ENCODE measurements around the gene PRKAG2.
"Not testable (repeated sequence)": the region's sequence is repeated elsewhere in the genome, so short reads cannot be mapped to it uniquely, and the experiment has no call there.

Gene PRKAG2

DNA sequence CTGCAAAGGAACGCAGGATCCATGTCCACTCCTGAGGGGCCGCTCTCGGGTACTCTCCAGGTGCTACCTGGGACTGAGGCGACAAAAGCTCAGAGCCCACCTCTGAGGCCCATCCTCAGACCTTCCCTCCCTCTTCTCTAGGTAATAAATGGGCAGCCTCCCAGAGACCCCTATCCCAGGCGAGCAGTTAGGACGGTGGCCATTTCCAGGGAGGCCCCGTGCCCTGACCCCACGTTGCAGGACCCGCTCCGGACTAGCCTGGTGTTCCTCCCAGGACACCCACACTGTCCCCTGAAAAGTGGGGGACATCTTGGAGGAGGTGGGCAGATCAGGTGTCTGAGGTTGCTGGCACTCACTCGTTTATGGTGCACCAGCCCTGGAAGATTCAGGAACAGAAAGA is 44.3 kb downstream of the PRKAG2 start:
- DNase-seq, result no peak

DNA sequence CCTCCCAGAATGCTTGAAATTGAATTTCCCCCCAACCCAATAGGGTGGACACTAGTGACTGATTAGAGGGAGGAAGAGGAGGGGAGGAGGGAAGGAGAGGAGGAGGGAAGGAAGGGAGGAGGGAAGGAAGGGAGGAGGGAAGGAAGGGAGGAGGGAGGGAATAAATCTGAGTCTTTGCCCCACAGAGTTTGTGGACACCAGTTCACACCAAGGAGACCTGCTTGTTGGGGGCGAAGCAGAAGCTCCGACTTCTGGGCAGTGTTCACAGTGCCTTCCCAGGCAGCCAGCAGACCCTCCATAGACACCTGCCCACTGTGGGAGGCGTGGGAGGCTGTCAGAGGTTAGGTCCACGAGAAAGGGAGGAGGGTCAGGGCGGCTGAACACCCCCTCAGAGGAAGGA is 44.8 kb downstream of the PRKAG2 start:
- DNase-seq, result no peak

DNA sequence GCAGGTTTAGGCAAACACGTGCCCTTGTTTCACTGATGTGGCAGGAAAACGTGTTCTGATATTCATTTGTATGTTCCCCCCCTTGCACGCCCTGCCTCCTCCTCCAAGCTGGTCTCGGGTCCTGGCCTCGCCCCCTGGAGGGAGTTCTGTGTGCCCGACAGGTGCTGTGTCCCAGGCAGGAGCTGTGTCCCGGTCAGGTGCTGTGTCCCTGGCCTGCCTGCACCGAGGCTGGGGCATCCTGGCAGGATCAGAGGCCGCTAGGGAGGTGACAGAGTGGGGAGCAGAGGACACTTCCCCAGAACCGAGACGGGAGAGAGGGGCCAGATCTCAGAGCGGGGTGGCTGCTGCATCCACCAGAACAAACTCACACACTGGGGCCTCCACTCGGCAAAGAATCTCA is 45.3 kb downstream of the PRKAG2 start:
- DNase-seq, result no peak

DNA sequence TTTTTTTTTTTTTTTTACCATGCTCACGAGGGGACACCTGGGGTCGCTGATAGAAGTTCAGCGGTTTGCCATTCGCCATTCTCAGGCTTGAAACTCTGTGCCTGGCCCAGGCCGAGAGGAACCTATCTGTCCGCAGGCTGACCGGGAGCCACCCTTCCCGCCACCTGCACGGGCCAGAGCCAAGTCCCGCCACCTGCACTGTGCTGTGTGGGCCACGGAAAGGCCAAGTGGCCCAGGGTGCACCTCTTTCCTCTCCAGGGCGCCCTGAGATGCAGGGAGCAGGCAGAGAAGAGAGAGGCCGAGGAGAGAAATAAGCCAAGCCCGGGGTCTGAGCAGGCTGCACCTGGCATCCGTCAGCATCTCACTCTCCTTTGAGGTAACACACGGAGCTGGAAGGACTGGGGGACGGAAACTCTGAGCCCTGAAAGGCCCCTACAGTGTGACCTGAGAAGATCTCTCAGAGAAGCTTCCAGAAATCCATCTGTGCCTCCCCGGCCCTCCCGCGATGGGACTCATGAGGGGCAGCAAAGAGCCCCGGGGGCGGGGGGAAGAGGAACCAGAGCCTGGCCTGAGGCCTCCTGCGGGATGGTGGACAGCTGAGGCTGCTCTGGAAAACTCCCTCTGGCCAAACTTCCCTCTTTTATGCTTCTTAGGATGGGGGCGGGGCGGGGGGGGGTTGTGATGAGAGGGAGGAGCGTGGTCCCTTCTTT is 46.6 kb downstream of the PRKAG2 start:
- DNase-seq, result no peak

DNA sequence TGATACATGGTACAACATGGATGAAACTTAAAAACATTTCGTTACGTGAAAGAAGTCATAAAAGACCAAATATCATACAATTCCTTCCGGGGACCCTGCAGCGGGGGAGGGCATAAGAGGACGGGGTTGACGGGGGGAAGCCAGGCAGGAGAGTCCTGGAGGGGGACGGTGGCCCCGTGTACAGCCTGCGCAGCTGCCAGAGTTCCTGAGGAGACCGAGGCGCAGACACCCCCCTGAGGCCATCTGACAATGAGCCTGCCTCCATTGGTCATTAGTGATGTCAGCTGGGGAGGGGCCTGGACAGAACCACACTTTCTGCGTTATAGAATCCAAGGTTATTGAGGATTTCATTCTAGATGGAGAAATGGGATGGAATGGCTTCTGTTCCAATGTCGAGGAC is 47.2 kb downstream of the PRKAG2 start:
- DNase-seq, result no peak

DNA sequence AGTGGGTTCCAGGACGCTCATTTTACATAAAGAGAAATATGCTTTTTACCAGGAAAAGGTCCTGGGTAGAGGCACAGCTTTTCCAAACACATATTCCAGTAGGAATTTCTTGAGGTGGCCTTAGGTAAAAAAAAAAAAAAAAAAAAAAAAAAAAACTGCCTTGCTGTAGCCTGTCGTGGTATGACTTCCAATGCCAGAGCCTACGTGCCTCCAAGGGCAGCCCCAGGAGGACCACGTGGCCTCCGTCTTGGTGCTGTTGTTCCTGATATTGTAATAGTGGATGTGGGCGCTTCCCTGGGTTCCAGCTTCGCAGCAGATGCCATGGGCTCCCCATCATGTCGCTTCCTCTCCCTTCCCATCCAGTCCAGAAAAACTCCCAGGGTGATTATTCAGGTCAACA is 49.3 kb downstream of the PRKAG2 start:
- no peak for DNase-seq

DNA sequence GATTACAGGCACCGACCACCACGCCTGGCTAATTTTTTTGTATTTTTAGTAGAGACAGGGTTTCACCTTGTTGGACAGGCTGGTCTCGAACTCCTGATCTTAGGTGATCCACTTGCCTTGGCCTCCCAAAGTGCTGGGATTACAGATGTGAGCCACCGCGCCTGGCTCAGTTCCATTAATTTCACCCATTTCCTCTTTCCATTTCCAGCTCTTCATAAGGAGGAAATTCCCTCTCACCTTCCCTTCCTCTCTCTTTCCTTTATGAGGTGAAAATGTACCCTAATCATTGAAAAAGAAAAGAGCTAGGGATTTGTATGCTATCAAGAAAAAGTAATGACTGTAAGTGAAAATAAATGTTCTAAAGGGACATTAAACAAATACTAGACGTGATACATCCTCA is 50.6 kb downstream of the PRKAG2 start:
- not testable (repeated sequence) for DNase-seq

DNA sequence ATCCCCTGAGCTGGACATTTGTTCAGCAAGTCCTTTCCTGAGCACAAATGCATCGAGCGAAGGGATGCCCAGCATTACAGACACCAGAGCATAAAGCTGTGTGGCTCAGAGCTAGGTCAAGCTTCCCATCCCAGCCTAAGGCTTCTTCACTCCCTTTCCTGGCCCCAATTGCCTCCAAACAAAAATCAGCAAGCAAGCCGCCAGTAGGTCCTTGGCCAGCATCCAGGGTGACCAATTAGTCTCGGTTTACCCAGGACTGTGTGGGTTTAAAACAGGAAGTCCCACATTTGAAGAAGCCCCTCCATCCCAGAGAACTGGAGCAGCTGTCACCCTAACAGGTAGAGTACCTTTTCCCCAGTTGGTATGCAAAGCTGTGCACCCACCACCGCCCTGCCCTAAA is 51.2 kb downstream of the PRKAG2 start:
- no peak for DNase-seq

DNA sequence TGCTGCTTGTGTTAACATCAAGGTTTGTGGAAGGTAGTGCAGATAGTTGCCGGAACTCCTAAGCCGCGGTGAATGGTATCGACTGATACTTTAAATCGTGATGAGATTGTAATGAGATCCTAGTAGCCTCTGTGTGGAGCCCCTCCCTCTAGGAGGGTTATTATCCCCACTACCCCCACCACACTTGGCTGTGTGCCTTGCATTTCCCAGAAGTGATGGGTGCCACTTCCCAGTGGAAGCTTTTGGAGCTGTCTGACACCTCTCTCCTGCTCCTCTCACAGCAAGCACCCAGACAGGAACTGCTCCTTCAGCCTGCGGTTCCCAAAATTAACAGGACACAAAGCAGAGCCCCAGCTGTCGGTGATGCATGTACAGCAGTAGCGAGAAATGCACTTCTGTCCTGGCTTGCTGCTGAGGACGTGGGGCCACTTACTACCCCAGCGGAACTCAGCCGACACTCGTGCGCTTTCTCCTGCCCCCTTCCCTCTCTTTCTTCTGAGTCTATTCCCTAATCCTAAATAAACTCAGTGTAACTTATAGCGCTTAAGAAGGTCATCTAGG is 52.5 kb downstream of the PRKAG2 start:
- no peak for DNase-seq

DNA sequence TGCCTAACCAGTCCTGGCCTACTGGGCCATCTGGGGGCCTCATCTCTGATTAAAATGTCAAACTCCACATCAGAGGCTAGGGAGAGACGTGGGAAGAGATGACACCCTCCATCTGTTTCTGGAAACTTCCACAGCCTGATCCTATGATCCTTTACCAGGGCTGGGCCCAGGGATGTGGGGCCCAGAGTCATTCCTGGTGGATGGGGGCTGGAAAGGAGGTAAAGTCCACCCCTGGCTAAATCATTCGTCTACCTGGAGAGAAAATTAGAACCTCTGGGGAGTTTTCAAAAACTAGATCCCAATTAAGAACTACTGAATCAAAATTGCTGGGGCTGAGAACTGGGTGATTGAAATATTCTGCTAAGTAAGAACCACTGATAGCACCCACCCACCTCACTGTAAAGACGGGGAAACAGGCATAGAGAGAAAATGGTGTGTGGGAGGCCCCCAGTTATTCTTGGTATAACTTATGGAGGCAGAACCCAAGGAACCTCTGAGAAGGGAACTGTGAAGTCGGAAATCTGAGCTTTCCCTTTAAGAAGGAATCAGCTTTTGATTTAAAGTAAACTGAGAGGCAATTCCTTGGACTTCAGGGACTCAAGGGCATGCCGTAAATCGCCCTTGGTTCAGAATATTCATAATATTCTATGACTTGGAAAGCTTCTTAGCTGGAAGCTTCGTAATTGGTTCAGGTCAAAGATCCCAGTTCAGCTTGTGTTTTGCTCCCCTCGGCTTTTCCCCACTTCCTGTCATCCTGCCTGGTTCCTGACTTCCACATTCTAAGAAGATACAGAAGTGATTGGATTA is 53.1 kb downstream of the PRKAG2 start:
- DNase-seq, result no peak

DNA sequence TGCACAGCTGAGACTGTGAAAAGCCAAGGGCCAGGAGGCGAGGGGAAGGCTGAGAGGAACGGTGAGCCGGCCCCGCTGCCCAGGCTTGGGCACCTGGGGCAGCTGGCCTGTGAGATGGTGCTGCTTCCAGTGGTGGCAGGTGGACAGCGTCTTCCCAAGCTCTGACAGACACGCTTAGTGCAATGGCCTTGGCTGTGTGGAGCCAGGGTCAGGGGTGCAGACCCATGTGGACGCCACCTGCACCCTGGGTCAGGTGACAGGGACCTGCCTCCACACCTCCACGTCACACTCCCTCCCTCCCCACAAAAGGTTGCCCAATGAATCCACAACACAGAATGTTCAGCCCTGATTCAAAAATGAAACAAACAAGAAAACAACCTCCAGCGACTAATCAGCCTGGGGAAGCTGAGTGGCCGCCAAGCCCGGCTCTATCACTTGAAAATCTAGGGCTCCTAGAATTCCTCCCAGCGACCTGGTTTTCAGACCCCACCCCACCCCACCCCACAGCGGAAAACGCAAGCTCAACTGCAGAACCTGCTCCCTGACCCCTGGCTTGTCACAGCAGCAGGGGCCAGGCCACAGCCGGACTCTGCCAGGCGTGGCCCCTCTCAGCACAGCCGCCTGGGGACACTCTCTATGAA is 54.3 kb downstream of the PRKAG2 start:
- no peak for DNase-seq

DNA sequence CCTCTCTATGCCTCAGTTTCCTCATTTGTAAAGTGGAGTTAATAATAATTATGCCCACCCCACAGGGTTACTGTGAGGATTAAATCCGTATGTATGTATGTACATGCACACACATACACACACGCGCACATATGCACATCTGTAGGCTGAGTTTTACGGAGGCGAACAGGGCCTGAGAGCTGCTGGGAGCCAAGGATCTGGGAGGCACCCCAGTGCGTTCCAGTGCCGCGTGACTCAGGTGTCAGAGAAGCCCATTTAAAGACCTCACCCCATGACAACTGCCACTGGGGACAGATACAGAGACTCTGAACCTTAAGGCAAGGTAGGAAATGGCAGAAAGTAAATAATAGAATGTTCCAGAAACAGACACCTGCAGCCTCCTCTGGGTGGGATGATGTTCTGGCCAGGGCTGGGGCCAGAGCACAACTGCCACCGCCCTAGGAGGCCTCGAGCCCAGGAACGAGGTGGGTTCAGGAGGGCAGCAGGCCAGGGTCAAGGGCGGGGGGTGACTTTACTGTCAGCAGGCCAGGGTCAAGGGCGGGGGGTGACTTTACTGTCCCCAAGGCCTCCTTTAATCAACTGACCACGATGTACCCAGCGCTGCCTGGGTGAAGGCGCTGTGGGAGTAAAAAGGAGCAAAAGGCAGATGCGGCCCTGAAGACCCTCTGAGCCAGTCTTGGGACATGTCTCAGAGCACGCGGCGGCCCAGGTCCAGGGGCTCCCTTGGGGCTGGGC is 54.9 kb downstream of the PRKAG2 start:
- DNase-seq, result no peak

DNA sequence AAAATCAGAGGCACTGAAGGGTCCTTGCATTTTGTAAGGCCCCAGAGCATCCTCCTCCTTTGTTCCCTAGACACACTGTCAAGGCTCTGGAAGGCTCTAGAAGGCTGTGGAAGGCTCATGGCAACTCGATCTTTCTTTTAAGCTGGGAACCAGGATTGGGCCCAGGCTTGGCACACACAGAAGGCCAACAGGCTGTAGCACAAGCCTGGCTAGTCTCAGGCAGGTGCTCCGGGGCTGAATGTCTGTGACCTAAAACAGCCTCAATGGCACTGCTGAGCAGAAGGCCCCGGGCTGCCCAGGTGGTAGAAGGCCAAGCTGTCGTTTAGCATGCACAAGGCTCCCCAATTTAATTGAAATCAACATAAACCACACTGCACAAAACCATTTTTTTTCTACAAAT is 55.7 kb downstream of the PRKAG2 start:
- DNase-seq, result no peak

DNA sequence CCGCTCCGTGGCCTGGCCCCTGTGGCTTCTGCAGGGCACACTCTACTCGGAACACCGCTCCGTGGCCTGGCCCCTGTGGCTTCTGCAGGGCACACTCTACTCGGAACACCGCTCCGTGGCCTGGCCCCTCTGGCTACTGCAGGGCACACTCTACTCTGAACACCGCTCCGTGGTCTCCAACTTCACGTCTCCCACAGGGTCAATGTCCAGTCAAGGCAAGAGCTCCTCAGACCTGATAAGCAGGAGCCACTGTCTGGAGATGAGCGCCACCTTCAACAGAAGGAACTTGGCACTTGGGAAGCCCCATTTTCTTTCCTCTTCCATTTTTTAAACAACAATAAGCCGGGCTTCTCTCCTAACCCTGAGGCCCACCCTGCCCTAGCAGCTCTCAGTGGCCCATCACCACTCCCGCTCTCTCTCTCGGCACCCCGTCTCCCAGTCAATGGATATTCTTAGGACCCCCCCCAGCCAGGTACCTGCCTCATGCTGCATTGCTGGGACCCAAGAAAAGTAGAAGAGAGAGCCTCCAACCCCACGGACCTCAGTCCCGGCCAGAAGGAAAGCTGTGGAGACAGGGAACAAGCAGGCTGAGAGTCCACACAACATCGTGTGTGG is 56.3 kb downstream of the PRKAG2 start:
- DNase-seq, result no peak

DNA sequence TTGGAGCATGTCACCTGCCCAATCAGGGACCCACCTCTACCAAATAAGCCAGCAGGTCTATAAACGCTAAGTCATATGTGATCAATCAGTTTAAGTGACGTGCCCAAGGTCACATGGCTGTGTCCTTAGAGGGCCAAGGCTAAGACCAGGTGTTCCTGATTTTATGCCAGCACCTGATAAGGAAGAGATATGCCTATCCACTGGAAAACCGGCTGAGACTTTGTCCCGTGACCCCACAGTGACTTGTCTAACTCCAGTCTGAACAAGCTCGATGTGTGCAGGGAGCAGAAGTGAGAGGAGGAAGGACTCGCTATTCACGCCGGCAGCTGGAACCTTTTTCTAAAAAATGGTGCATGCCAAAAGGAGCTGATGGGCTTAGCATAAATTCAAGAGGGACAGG is 57.0 kb downstream of the PRKAG2 start:
- DNase-seq, result no peak

DNA sequence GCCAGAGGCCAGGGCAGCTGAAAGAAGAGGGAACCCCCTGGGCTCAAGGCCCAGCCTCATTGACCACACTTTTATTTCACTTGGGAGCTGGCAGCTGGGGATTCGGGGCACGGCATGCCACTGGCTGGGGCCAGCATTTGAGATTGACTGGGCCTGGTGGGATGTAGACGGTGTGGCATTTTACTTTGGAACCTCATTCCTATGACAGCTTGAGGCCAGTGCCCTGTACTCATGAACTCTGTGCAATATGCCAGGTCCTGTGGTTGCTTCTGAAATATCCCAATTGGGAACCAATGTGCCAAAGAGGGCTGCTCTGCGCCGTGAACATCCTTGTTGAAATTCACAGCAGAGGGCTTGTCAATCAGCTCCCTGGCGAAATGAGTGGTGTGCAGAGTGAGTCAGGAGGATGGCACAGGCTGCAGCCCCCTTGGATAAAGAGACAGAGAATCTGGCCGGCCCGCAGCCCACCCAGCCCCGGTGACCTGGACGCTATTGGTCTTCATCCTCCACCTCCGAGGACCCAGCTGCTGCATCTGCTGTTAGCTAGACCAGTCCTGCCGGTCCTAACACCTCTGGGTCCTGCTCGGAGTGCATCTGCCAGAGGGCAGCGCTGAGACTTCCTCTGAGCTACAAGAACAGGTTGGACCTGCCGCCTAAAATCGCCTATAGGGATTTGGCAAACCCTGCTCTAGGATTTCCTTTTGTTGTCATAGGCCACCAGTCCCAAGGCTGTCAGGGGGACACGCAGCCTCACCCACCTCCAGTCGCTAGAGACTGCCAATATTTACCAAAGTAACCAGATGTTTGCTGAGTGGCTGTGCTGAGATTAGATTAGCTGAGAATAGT is 58.0 kb downstream of the PRKAG2 start:
- DNase-seq, result no peak

DNA sequence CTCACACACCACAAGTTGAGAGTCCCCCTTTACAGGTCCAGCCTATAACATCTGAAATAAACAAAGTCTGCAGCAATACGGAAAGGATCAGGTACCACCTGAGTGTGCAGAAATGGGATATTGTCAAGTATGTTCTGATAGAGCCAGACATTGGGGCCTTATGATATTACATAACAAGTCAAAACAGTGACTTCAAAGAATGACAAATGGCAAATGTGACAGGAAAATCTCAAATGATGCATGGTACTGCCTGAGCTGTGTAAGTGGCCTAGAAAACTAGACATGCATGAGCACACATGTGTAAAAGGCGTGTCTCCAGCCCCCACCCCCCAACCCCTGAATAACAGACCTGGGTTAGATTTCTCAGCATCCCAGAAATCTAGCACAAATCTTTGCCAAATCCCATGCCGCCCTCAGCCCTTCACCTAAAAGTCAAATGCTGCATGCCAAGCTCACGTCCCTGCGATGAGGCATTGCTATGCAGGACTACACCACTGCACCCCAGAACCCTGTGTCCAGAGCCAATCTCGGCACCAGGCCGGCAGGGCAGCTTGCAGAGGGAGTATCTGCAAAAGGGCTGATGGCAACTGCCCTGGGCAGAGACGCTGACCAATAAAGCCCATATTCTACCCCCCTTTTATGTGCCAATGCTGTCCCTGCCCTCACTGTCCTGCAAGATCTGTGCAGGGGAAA is 58.8 kb downstream of the PRKAG2 start:
- DNase-seq, result no peak

DNA sequence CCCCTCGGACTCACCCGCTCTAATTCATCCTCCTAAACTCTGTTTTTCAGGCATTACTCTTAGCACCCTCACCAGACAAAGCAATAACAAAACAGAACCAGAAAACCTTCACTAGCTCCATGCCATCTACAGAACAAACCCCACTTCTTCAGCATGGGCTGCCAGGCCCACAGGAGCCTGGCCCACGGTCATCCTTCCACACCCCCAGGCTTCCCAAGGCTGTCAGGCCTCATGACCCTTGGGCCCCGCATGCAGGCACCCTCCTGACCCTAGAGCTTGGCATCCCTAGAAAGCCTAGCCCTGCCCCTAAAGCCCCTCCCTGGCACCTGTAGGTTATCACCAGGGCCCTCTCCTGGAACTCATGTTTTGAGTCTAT is 59.6 kb downstream of the PRKAG2 start:
- no peak for DNase-seq

DNA sequence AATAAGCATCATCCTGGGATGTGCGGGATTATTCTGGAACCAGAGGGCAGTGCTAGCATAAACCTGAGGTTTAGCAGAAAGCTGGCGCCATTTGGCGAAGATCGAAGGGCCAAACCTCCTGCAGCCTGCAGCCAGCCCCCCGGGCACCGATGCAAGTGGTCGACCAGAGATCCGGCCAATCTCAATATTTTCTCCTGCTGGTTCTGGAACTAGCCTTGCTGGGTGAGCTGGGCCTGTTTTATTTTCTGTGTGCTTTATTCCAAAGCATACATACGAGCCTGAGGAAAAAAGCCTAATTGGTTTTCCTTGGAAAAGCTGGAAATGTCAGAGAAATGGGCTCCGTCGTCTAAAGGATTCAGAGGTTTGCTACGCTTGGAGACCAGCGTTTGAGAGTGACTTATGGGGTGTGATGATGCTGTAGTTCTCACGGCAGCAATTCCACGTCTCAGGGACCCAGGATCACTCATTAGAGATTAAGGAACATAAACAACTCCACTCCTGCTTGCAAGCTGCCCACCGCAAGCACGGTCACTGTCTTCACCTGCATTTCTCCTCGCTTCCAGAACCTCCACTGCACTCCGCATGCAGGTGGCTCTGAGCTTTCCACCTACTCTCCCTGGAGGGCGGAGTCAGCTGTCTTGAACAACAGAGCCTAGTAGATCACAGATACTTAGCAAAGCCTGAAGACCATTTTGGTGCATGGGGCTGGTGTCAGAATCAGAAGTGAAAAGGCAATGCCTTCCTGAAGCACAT is 60.2 kb downstream of the PRKAG2 start:
- no peak for DNase-seq

DNA sequence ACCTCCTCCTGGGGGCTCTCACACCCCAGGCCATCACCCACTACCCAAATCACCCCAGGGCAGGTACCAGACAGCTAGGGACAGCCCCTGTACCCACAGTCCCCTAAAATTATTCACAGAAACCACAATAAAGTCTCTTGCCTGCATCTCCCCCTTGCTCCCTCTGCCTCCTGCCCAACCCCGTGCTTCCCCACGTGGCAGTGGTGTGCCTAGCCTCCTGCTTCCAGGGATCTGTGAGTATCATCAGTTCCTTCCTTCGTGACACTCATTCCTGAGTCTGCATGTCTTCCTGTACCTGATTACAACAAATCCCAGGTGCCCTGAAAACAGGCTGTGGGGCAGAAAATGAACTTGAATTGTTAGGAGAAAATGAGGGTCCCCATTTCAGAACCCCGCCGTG is 61.5 kb downstream of the PRKAG2 start:
- DNase-seq, result no peak

Data from 8988T (cell line).